Measurements from ENCODE around the gene NFAM1.

GRCh38 chr22:42387631-42388030 lies 44.6 kb downstream of the NFAM1 start:
- TF ChIP-seq CTCF (IDR thresholded peaks at IDR 0.05) (no peak), POLR2A (IDR thresholded peaks at IDR 0.05) (no peak)
